Keratinocyte (primary cell): Measurements from ENCODE around the gene MIF4GD.

ENCODE experiments used
- CTCF ChIP-seq, 3 experiments: IDR thresholded peaks in 1 of 3; conservative IDR thresholded peaks in 1 of 3; optimal IDR thresholded peaks in 1 of 3; 2 replicates in 2 of 3; 3 replicates in 1 of 3; pipeline versions ENCODE3 to v1.5.1; 2011; ENCODE audit warnings: low read length in 3 of 3, mild to moderate bottlenecking in 3 of 3, moderate library complexity in 2 of 3, control low read depth in 1 of 3, inconsistent platforms in 1 of 3; ENCODE audit not compliant: insufficient read depth in 2 of 3; ENCODE audit errors: extremely low read depth in 1 of 3
- EZH2 ChIP-seq: IDR thresholded peaks from one replicate; pipeline ENCODE4 v1.6.1; 2012; ENCODE audit warnings: inconsistent platforms, mild to moderate bottlenecking, low read length, moderate library complexity

- TF ChIP-seq CTCF (optimal IDR thresholded peaks at IDR 0.05 in 1 of 3, IDR thresholded peaks at IDR 0.05 in 1 of 3, conservative IDR thresholded peaks at IDR 0.05 in 1 of 3; ENCODE audit: extremely low read depth in 1 of 3, insufficient read depth in 2 of 3, low read length in 3 of 3) (no peak), EZH2 (no peak)
Observed at GRCh38 chr17:75241996-75242460, 29.0 kb downstream of the MIF4GD start.
